Skeletal muscle cell (primary cell): ENCODE results near the gene ANO6.

Source experiments
- DNase-seq: peaks from one replicate; pipeline ENCODE4 v3.0.0-alpha.2; 2010; ENCODE audit warnings: low read depth
- H3K4me3 ChIP-seq: 2 replicates; pipeline ENCODE4 v1.5.1; 2011; ENCODE audit warnings: low read depth, mild to moderate bottlenecking, control low read depth, low read length, moderate library complexity

The ANO6 gene

DNA sequence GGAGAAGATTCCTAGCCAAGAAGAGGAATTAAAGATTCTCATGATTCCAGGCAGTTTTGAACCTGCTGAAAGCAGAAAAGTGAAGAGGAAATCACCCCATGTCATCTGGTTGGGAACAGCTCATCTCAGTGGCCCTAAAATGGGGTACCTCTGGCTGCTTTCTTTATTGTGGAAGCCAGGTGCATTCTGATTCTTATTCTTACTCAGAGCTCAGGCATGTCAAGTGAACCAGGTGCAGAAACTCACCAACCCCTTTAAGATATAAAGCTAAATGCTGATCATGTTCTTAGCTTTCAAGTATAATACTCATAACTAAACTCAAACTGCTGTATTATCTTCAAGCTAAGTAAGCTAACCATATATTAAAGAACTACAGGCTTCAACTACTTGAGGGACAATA, 259.7 kb downstream of the ANO6 start:
- no peak overlapping the region for H3K4me3 ChIP-seq

DNA sequence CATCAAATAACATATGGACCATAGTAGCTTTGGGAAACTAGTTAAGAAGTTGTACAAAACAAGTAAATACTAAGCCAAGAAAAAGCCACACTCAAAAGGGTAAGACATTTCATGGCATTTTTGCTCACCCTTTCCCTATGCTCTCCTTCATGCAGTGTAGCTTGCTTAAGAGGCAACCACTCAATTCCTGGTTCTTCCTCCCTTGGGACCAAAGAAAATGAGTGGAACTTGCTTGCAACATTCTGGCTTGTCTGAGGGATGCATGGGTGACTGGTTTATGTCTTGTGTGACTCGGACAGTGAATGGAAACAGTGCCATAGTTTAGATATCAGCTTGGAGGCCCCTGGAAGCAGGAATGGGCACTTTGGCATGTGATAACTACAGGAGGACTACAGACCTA, 261.6 kb downstream of the ANO6 start:
- DNase-seq = peak; percentile 24

More for the DNA sequence above, 259.7 kb downstream of the ANO6 start:
- DNase-seq = no peak

DNA sequence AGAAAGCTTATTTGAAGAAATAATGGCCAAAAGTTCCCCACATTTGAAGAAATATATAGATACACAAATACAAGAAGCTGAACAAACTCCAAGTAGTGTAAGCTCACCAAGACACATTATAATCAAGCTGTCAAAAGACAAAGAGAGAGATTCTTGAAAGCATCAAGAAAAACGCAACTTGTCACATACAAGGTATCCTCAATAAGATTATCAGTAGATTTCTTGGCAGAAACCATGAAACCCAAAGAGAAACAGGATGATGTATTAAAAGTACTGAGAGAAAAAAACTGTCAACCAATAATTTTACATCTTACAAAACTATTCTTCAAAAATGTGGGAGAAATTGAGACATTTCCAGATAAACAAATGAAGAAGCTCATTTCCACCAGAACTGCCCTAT, 263.0 kb downstream of the ANO6 start:
- no peak overlapping the region for H3K4me3 ChIP-seq
- DNase-seq = no peak

More for the DNA sequence above, 261.6 kb downstream of the ANO6 start:
- H3K4me3 ChIP-seq = no peak overlapping the region

DNA sequence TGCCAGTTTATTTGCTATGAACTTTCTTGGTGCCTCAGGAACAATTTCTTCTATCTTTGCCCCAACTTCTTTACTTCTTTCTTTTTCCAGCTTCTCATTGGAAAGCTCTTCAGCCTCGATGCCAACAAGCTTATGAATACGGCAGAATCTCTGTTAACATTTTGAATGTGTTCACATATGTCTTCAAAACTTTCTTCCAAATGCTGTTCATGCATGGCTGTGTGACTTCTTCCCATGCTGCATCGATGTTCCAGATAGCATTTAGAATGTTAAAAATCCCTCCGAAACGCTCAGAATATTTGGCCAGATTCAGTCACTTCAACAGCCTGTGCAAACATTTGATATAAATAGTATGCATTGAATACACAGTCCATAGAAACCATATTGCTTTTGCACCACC, 265.9 kb downstream of the ANO6 start:
- H3K4me3 ChIP-seq = no peak overlapping the region
- DNase-seq = no peak

DNA sequence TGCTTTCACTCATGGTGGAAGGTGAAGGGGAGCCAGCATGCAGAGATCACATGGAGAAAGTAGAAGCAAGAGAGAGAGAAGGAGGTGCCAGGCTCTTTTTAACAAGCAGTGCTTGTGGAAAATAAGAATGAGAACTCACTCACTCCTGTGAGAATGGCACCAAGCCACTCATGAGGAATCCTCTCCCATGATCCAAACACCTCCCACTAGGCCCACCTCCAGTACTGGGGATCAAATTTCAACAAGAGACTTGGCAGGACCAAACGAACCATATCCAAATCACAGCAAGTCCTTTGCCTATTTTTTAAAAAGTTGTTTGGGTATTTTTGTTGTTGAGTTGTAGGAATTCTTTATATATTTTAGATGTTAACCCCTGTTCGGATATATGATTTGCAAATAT, 267.7 kb downstream of the ANO6 start:
- no peak overlapping the region for H3K4me3 ChIP-seq
- DNase-seq = peak; percentile 2
